H9 (cell line): ENCODE measurements around the gene KCNK13. TPM values are rescaled to one million over a fixed set of nuclear protein-coding genes. Genes with fewer than 3 reads are reported as not detected.

Experiments
- DNase-seq: peaks from one replicate; pipeline ENCODE4 v3.0.0-alpha.2; 2017
- H2AFZ ChIP-seq: one replicate; pipeline ENCODE4 v1.6.1; 2013; ENCODE audit warnings: mild to moderate bottlenecking, low read length, control low read depth, moderate library complexity
- H2AK5ac ChIP-seq: 2 replicates; pipeline ENCODE4 v1.6.1; 2013; ENCODE audit warnings: low read length, control low read depth, mixed read lengths; ENCODE audit not compliant: insufficient read length
- H2BK120ac ChIP-seq: one replicate; pipeline ENCODE4 v1.6.1; 2013; ENCODE audit warnings: low read depth, mild to moderate bottlenecking, low read length, control low read depth, inconsistent platforms; ENCODE audit not compliant: poor library complexity, severe bottlenecking
- H2BK12ac ChIP-seq: 2 replicates; pipeline ENCODE4 v1.6.1; 2013; ENCODE audit warnings: low read length, control low read depth, mixed read lengths, low read depth; ENCODE audit not compliant: insufficient read length
- H2BK15ac ChIP-seq: 2 replicates; pipeline ENCODE4 v1.6.1; 2013; ENCODE audit warnings: low read depth, low read length, control low read depth
- H2BK20ac ChIP-seq: one replicate; pipeline ENCODE4 v1.6.1; 2013; ENCODE audit warnings: low read depth, mild to moderate bottlenecking, low read length, control low read depth, inconsistent platforms; ENCODE audit not compliant: poor library complexity, severe bottlenecking
- H2BK5ac ChIP-seq: 2 replicates; pipeline ENCODE4 v1.6.1; 2013; ENCODE audit warnings: low read length, control low read depth, mixed read lengths; ENCODE audit not compliant: insufficient read length
- H3K14ac ChIP-seq: 2 replicates; pipeline ENCODE4 v1.6.1; 2013; ENCODE audit warnings: low read length, control low read depth; ENCODE audit not compliant: insufficient read depth
- H3K18ac ChIP-seq: 2 replicates; pipeline ENCODE4 v1.6.1; 2013; ENCODE audit warnings: low read depth, mild to moderate bottlenecking, mixed read lengths, low read length, control low read depth; ENCODE audit not compliant: insufficient read length
- H3K23ac ChIP-seq: 2 replicates; pipeline ENCODE4 v1.6.1; 2013; ENCODE audit warnings: low read length, control low read depth, mixed read lengths, low read depth; ENCODE audit not compliant: insufficient read length
- H3K23me2 ChIP-seq: 2 replicates; pipeline ENCODE4 v1.6.1; 2013; ENCODE audit warnings: low read depth, mild to moderate bottlenecking, mixed read lengths, low read length, control low read depth; ENCODE audit not compliant: insufficient read length, poor library complexity, severe bottlenecking
- H3K27ac ChIP-seq: 2 replicates; pipeline ENCODE4 v1.5.1; 2013; ENCODE audit warnings: low read length, control low read depth, mixed read lengths, low read depth; ENCODE audit not compliant: insufficient read length
- H3K27me3 ChIP-seq: 2 replicates; pipeline ENCODE4 v1.6.1; 2013; ENCODE audit warnings: low read length, control low read depth, inconsistent platforms; ENCODE audit not compliant: insufficient read depth
- H3K4ac ChIP-seq: 2 replicates; pipeline ENCODE4 v1.6.1; 2013; ENCODE audit warnings: low read depth, mild to moderate bottlenecking, control low read depth, inconsistent platforms, low read length, moderate library complexity
- H3K4me1 ChIP-seq: 2 replicates; pipeline ENCODE4 v1.6.1; 2013; ENCODE audit warnings: low read length, control low read depth, inconsistent platforms; ENCODE audit not compliant: insufficient read depth
- H3K4me2 ChIP-seq: 2 replicates; pipeline ENCODE4 v1.6.1; 2013; ENCODE audit warnings: low read length, control low read depth, mixed read lengths; ENCODE audit not compliant: insufficient read length, insufficient read depth
- H3K56ac ChIP-seq: 2 replicates; pipeline ENCODE4 v1.6.1; 2013; ENCODE audit warnings: low read depth, mild to moderate bottlenecking, mixed read lengths, low read length, control low read depth; ENCODE audit not compliant: insufficient read length
- H3K79me1 ChIP-seq: 2 replicates; pipeline ENCODE4 v1.6.1; 2013; ENCODE audit warnings: low read depth, mild to moderate bottlenecking, moderate library complexity, low read length, control low read depth, inconsistent platforms; ENCODE audit not compliant: insufficient read depth, poor library complexity, severe bottlenecking
- H3K79me2 ChIP-seq: 2 replicates; pipeline ENCODE4 v1.6.1; 2013; ENCODE audit warnings: low read length, control low read depth, inconsistent platforms; ENCODE audit not compliant: insufficient read depth
- H3K9ac ChIP-seq: 2 replicates; pipeline ENCODE4 v1.6.1; 2013; ENCODE audit warnings: low read length, control low read depth, mixed read lengths; ENCODE audit not compliant: insufficient read length; ENCODE audit errors: extremely low read depth
- H3K9me3 ChIP-seq: one replicate; pipeline ENCODE4 v1.6.1; 2013; ENCODE audit warnings: low read depth, low read length, inconsistent platforms; ENCODE audit not compliant: control insufficient read depth
- H3T11ph ChIP-seq: one replicate; pipeline ENCODE4 v1.6.1; 2013; ENCODE audit warnings: mild to moderate bottlenecking, low read length, control low read depth, inconsistent platforms
- H4K20me1 ChIP-seq: one replicate; pipeline ENCODE4 v1.6.1; 2013; ENCODE audit not compliant: control insufficient read depth, insufficient read length, insufficient read depth
- H4K5ac ChIP-seq: 2 replicates; pipeline ENCODE4 v1.6.1; 2013; ENCODE audit warnings: low read depth, mild to moderate bottlenecking, mixed read lengths, low read length, control low read depth; ENCODE audit not compliant: insufficient read length
- H4K8ac ChIP-seq: replicated peaks from 2 replicates; pipeline ENCODE4 v1.6.1; 2013; ENCODE audit warnings: low read length, control low read depth, mixed read lengths, low read depth; ENCODE audit not compliant: insufficient read length
- H4K91ac ChIP-seq: 2 replicates; pipeline ENCODE4 v1.6.1; 2013; ENCODE audit warnings: low read depth, mild to moderate bottlenecking, moderate library complexity, mixed read lengths, low read length, control low read depth; ENCODE audit not compliant: insufficient read length
- H3K27ac Mint-ChIP-seq, 3 experiments: 2 replicates in 2 of 3; 3 replicates in 1 of 3; pipeline ENCODE4 v1.8.0; 2020 to 2021; ENCODE audit warnings: mixed read lengths in 3 of 3, mild to moderate bottlenecking in 1 of 3, moderate library complexity in 1 of 3
- H3K27me3 Mint-ChIP-seq: 2 replicates; pipeline ENCODE4 v1.8.0; 2021; ENCODE audit warnings: low read depth, mild to moderate bottlenecking, moderate library complexity, mixed read lengths
- H3K36me3 Mint-ChIP-seq, 3 experiments: 2 replicates in 2 of 3; 3 replicates in 1 of 3; pipeline ENCODE4 v1.8.0; 2020 to 2021; ENCODE audit warnings: low read depth in 3 of 3, mixed read lengths in 3 of 3; ENCODE audit not compliant: insufficient read depth in 1 of 3
- H3K4me1 Mint-ChIP-seq, 2 experiments: 2 replicates each; pipeline ENCODE4 v1.8.0; 2020; ENCODE audit warnings: mixed read lengths in 2 of 2
- H3K4me3 Mint-ChIP-seq, 2 experiments: 2 replicates in 1 of 2; 3 replicates in 1 of 2; pipeline ENCODE4 v1.8.0; 2020 to 2021; ENCODE audit warnings: mild to moderate bottlenecking in 2 of 2, mixed read lengths in 2 of 2, moderate library complexity in 1 of 2
- H3K9me3 Mint-ChIP-seq, 2 experiments: 2 replicates in 1 of 2; 3 replicates in 1 of 2; pipeline ENCODE4 v1.8.0; 2020; ENCODE audit warnings: mild to moderate bottlenecking in 2 of 2, mixed read lengths in 2 of 2, moderate library complexity in 1 of 2
- CTCF ChIP-seq: fragments of 200-600 bp; sonication (generic); conservative IDR thresholded peaks from 3 replicates; pipeline ENCODE4 v1.8.0; 2021; ENCODE audit warnings: antibody characterized with exemption, mild to moderate bottlenecking
- WGBS: extraction: QIAGEN DNeasy Blood & Tissue Kit; methylation state at CpG from one replicate; pipeline ENCODE4 v1.1.7; 2013; ENCODE audit warnings: missing lambda C conversion rate, low lambda C conversion rate, mixed read lengths; ENCODE audit not compliant: insufficient read length; ENCODE audit errors: extremely low coverage; 5-methylcytosine and 5-hydroxymethylcytosine counted together
- total RNA-seq: library from RNA; stranded (reverse); gene quantifications from 2 replicates; pipeline ENCODE4 v1.2.1, GENCODE V29; 2021

The KCNK13 gene
- total RNA-seq, 1 experiment from 2014 or later: 0.39 TPM

GRCh38 chr14:90213099-90213748 is 151.4 kb downstream of the KCNK13 start:
- Histone ChIP-seq H3K4me1 (no peaks in the 10 kb centered on the region), H4K20me1 (no peaks in the 10 kb centered on the region), H4K8ac (no peak overlapping the region), H3K23ac (no peak overlapping the region), H2BK120ac (no peak overlapping the region), H2AK5ac (no peak overlapping the region), H3K4ac (no peak overlapping the region), H3T11ph (no peak overlapping the region), H4K5ac (no peak overlapping the region), H2AFZ (no peak overlapping the region), H3K56ac (no peak overlapping the region), H4K91ac (no peak overlapping the region), H3K23me2 (no peaks in the 10 kb centered on the region), H2BK5ac (no peak overlapping the region), H3K79me1 (no peaks in the 10 kb centered on the region), H3K18ac (no peak overlapping the region), H3K79me2 (no peaks in the 10 kb centered on the region), H3K9ac (no peak overlapping the region), H2BK20ac (no peak overlapping the region), H2BK15ac (no peak overlapping the region), H3K9me3 (no peaks in the 10 kb centered on the region), H3K4me2 (no peak overlapping the region), H3K14ac (no peak overlapping the region), H2BK12ac (no peak overlapping the region), H3K27ac (no peak overlapping the region), H3K27me3 (no peaks in the 10 kb centered on the region)
- H3K9me3 Mint-ChIP-seq: peaks cover 30 to 39% of the 10 kb centered on the region in 2 experiments
- H3K27me3 Mint-ChIP-seq: peaks cover 18% of the 10 kb centered on the region
- no peak overlapping the region for H3K27ac Mint-ChIP-seq
- no CpG with 5 or more reads among the region's 7 CpGs for WGBS
- TF ChIP-seq CTCF: no peak
- peaks cover 7 to 15% (median 13%) of the 10 kb centered on the region in 3 experiments; a peak in 4 of 7 replicates for H3K36me3 Mint-ChIP-seq
- no peaks in the 10 kb centered on the region for H3K4me1 Mint-ChIP-seq
- no peak for DNase-seq
- no peak overlapping the region for H3K4me3 Mint-ChIP-seq
